Neural cell (in vitro differentiated cells): ENCODE data around the gene ZBTB48. TPM values are rescaled to one million over a fixed set of nuclear protein-coding genes. Genes with fewer than 3 reads are reported as not detected.

Experiments used
- H2AFZ ChIP-seq: fragments of 200-600, 300-800 bp; sonication (generic), shearing (Covaris generic); 2 replicates; pipeline ENCODE4 v1.6.0; 2014; ENCODE audit warnings: low read depth, mild to moderate bottlenecking, antibody characterized with exemption, low read length, moderate library complexity
- H3F3A ChIP-seq: fragments of 200-600 bp; shearing (Covaris generic); 2 replicates; pipeline ENCODE4 v1.6.1; 2016; ENCODE audit warnings: mild to moderate bottlenecking, moderate library complexity, mixed read lengths, antibody characterized with exemption, low read length; ENCODE audit not compliant: insufficient read depth, poor library complexity, severe bottlenecking
- H3K27ac ChIP-seq: fragments of 200-600, 300-800 bp; sonication (generic), shearing (Covaris generic); 2 replicates; pipeline ENCODE4 v1.5.1; 2014; ENCODE audit warnings: mild to moderate bottlenecking, low read length, moderate library complexity
- H3K27me3 ChIP-seq: fragments of 300-800, 200-600 bp; sonication (generic), shearing (Covaris generic); 2 replicates; pipeline ENCODE4 v1.6.0; 2014; ENCODE audit warnings: mild to moderate bottlenecking, low read depth, low read length, moderate library complexity; ENCODE audit not compliant: insufficient read depth
- H3K36me3 ChIP-seq: fragments of 300-800, 200-600 bp; sonication (generic), shearing (Covaris generic); 2 replicates; pipeline ENCODE4 v1.5.1; 2014; ENCODE audit warnings: mild to moderate bottlenecking, antibody characterized with exemption, low read length, moderate library complexity; ENCODE audit not compliant: insufficient read depth
- H3K4me2 ChIP-seq: fragments of 300-800, 200-600 bp; sonication (generic), shearing (Covaris generic); 2 replicates; pipeline ENCODE4 v1.6.0; 2014; ENCODE audit warnings: mild to moderate bottlenecking, low read length
- H3K4me3 ChIP-seq: fragments of 300-800, 200-600 bp; sonication (generic), shearing (Covaris generic); 2 replicates; pipeline ENCODE4 v1.5.1; 2014; ENCODE audit warnings: mild to moderate bottlenecking, low read length, moderate library complexity
- H3K79me2 ChIP-seq: fragments of 200-600 bp; shearing (Covaris generic); replicated peaks from 2 replicates; pipeline ENCODE4 v1.6.0; 2014; ENCODE audit warnings: mild to moderate bottlenecking, low read length, moderate library complexity; ENCODE audit not compliant: insufficient read depth
- H3K9ac ChIP-seq: fragments of 300-800, 200-600 bp; sonication (generic), shearing (Covaris generic); 2 replicates; pipeline ENCODE4 v1.6.1; 2016; ENCODE audit warnings: mild to moderate bottlenecking, low read length, mixed read lengths
- H3K9me2 ChIP-seq: fragments of 200-600 bp; shearing (Covaris generic); 2 replicates; pipeline ENCODE4 v1.6.1; 2016; ENCODE audit warnings: mild to moderate bottlenecking, low read length, mixed read lengths; ENCODE audit not compliant: insufficient read depth
- H3K9me3 ChIP-seq: fragments of 200-600, 300-800 bp; sonication (generic), shearing (Covaris generic); 2 replicates; pipeline ENCODE4 v1.6.1; 2016; ENCODE audit warnings: mild to moderate bottlenecking, mixed run types, low read length, moderate library complexity, mixed read lengths
- H4K20me1 ChIP-seq: fragments of 200-600 bp; shearing (Covaris generic); 2 replicates; pipeline ENCODE4 v1.6.1; 2016; ENCODE audit warnings: mild to moderate bottlenecking, mixed run types; ENCODE audit not compliant: insufficient read depth
- CTCF ChIP-seq: fragments of 450-650 bp; IDR thresholded peaks from 2 replicates; pipeline ENCODE4 v1.5.1; 2014; ENCODE audit warnings: antibody characterized with exemption, mild to moderate bottlenecking, moderate library complexity; ENCODE audit not compliant: poor library complexity, severe bottlenecking
- EP300 ChIP-seq: fragments of 450-650 bp; conservative IDR thresholded peaks from 2 replicates; pipeline ENCODE4 v1.6.1; 2014; ENCODE audit warnings: antibody characterized with exemption, mild to moderate bottlenecking, moderate library complexity; ENCODE audit not compliant: poor library complexity, severe bottlenecking
- MXI1 ChIP-seq: fragments of 450-650 bp; conservative IDR thresholded peaks from 2 replicates; pipeline ENCODE4 v1.6.1; 2014; ENCODE audit warnings: antibody characterized with exemption, mild to moderate bottlenecking; ENCODE audit not compliant: poor library complexity, severe bottlenecking
- POLR2AphosphoS5 ChIP-seq: IDR thresholded peaks from 2 replicates; pipeline ENCODE4 v1.6.1; 2012
- RAD21 ChIP-seq: fragments of 450-650 bp; conservative IDR thresholded peaks from 2 replicates; pipeline ENCODE4 v1.6.1; 2014; ENCODE audit warnings: antibody characterized with exemption, mild to moderate bottlenecking, moderate library complexity
- REST ChIP-seq: IDR thresholded peaks from 2 replicates; pipeline ENCODE4 v1.6.1; 2012; ENCODE audit warnings: borderline replicate concordance
- SMC3 ChIP-seq: fragments of 450-650 bp; conservative IDR thresholded peaks from 2 replicates; pipeline ENCODE4 v1.6.1; 2014; ENCODE audit warnings: antibody characterized with exemption, mild to moderate bottlenecking, moderate library complexity; ENCODE audit not compliant: poor library complexity
- TAF1 ChIP-seq: IDR thresholded peaks from 2 replicates; pipeline ENCODE4 v1.6.1; 2012; ENCODE audit warnings: low read depth
- polyA plus RNA-seq: library from polyadenylated mRNA; depleted of rRNA; stranded (reverse); fragments of >200 nt; gene quantifications from 2 replicates; pipeline ENCODE4 v1.2.3, GENCODE V29; 2014

ZBTB48 gene
- polyA plus RNA-seq, 1 donor from 2014 or later, result 48.2 TPM

GRCh38 chr1:6531996-6532395, 47.8 kb upstream of the ZBTB48 start:
- H3K36me3 ChIP-seq, result peaks cover 12% of the 10 kb centered on the region
- H3K9me3 ChIP-seq, result no peaks in the 10 kb centered on the region
- H3K9ac ChIP-seq, result no peak overlapping the region
- no peaks in the 10 kb centered on the region for H3K27me3 ChIP-seq
- H3K27ac ChIP-seq, result no peak overlapping the region
- H3K79me2 ChIP-seq, result no peaks in the 10 kb centered on the region
- no peak overlapping the region for H3K4me3 ChIP-seq
- no peaks in the 10 kb centered on the region for H3K9me2 ChIP-seq
- TF ChIP-seq POLR2AphosphoS5, result no peak
- no peak for TF ChIP-seq EP300
- no peak for TF ChIP-seq TAF1
- no peak for TF ChIP-seq CTCF
- TF ChIP-seq REST, result no peak
- no peak overlapping the region for H3K4me2 ChIP-seq
- no peaks in the 10 kb centered on the region for H3F3A ChIP-seq
- H2AFZ ChIP-seq, result no peak overlapping the region
- no peaks in the 10 kb centered on the region for H4K20me1 ChIP-seq

- no peaks in the 10 kb centered on the region for H3F3A ChIP-seq
- peaks cover 6% of the 10 kb centered on the region for H3K36me3 ChIP-seq
- TF ChIP-seq MXI1 (no peak), CTCF (no peak), TAF1 (no peak)
- no peaks in the 10 kb centered on the region for H3K27me3 ChIP-seq
- no peak overlapping the region for H3K27ac ChIP-seq
- no peaks in the 10 kb centered on the region for H3K9me3 ChIP-seq
- no peak overlapping the region for H3K4me3 ChIP-seq
- H3K79me2 ChIP-seq, result no peaks in the 10 kb centered on the region
- no peaks in the 10 kb centered on the region for H3K9me2 ChIP-seq
- no peaks in the 10 kb centered on the region for H4K20me1 ChIP-seq
- no peak overlapping the region for H3K9ac ChIP-seq
- H2AFZ ChIP-seq, result no peak overlapping the region
- H3K4me2 ChIP-seq, result no peak overlapping the region
Measured at GRCh38 chr1:6534248-6534822, 45.5 kb upstream of the ZBTB48 start.

GRCh38 chr1:6535214-6535613, 44.6 kb upstream of the ZBTB48 start:
- H3K9me2 ChIP-seq, result no peaks in the 10 kb centered on the region
- no peak overlapping the region for H3K4me3 ChIP-seq
- H3K79me2 ChIP-seq, result no peaks in the 10 kb centered on the region
- H3K4me2 ChIP-seq, result no peak overlapping the region
- TF ChIP-seq TAF1 (no peak), RAD21 (no peak), SMC3 (no peak), POLR2AphosphoS5 (no peak)
- peaks cover 6% of the 10 kb centered on the region for H3K36me3 ChIP-seq
- H3K27me3 ChIP-seq, result no peaks in the 10 kb centered on the region
- no peaks in the 10 kb centered on the region for H3K9me3 ChIP-seq
- no peaks in the 10 kb centered on the region for H4K20me1 ChIP-seq
- H2AFZ ChIP-seq, result no peak overlapping the region
- H3K9ac ChIP-seq, result no peak overlapping the region
- H3K27ac ChIP-seq, result no peak overlapping the region
- no peaks in the 10 kb centered on the region for H3F3A ChIP-seq
